ENCODE data around the gene NFKBIA.

The NFKBIA gene

DNA sequence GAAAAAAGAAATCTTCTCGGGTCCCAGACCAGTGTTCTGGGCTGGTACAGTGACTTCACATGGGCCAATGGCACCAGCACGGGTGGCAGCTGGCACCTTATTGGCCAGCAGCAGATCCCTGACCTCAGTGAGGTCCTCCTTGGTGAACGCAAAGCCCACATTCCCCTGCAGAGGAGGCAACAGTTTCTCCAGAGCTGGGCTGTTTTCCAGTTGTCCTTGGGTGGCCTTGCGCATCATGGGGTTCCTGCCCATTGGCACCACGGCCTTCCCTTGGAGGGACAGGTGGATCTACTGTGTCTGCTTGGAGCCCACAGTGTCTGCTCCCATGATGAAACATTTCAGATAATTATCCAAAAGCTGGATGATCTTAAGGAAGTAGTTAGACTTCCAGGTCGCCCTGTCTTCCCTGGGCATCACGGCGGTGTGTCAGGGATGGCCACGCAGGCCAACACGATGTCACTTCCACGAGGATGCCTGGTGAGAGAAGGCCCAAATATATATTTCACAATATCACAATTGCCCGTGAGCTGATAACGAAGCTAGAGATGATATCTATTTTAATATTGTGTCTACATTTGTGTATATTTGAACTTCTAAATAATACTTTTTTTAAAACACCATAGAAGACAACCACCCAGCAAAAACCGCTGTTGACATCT, 15.8 kb downstream of the NFKBIA start:
- no peak overlapping the region for H3K4me2 ChIP-seq (ENCODE audit: low read length)
- H3K9me3 ChIP-seq (ENCODE audit: control insufficient read depth, low read length): no peaks in the 10 kb centered on the region
- H3K27ac ChIP-seq: no peak overlapping the region
- no peaks in the 10 kb centered on the region for H3K27me3 ChIP-seq (ENCODE audit: control insufficient read depth, insufficient read depth, low read length)
- H3K4me1 ChIP-seq: peaks cover 11% of the 10 kb centered on the region
- H3K4me3 ChIP-seq (ENCODE audit: low read depth, low read length): no peak overlapping the region
- no peak overlapping the region for H2AFZ ChIP-seq
- TF ChIP-seq, protein P1, sequence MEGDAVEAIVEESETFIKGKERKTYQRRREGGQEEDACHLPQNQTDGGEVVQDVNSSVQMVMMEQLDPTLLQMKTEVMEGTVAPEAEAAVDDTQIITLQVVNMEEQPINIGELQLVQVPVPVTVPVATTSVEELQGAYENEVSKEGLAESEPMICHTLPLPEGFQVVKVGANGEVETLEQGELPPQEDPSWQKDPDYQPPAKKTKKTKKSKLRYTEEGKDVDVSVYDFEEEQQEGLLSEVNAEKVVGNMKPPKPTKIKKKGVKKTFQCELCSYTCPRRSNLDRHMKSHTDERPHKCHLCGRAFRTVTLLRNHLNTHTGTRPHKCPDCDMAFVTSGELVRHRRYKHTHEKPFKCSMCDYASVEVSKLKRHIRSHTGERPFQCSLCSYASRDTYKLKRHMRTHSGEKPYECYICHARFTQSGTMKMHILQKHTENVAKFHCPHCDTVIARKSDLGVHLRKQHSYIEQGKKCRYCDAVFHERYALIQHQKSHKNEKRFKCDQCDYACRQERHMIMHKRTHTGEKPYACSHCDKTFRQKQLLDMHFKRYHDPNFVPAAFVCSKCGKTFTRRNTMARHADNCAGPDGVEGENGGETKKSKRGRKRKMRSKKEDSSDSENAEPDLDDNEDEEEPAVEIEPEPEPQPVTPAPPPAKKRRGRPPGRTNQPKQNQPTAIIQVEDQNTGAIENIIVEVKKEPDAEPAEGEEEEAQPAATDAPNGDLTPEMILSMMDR (IDR thresholded peaks at IDR 0.05): no peak
- H3K9ac ChIP-seq: no peak overlapping the region
- no peaks in the 10 kb centered on the region for H3K79me2 ChIP-seq
- H3K36me3 ChIP-seq (ENCODE audit: control insufficient read depth, insufficient read depth, low read length): no peaks in the 10 kb centered on the region

- H3K4me1 ChIP-seq: peaks cover 11% of the 10 kb centered on the region
- no peak overlapping the region for H3K4me2 ChIP-seq (ENCODE audit: low read length)
- H3K36me3 ChIP-seq (ENCODE audit: control insufficient read depth, insufficient read depth, low read length): no peaks in the 10 kb centered on the region
- no peak overlapping the region for H3K4me3 ChIP-seq (ENCODE audit: low read depth, low read length)
- TF ChIP-seq, protein P1 (IDR thresholded peaks at IDR 0.05): no peak
- no peaks in the 10 kb centered on the region for H3K79me2 ChIP-seq
- H3K9ac ChIP-seq: no peak overlapping the region
- H3K9me3 ChIP-seq (ENCODE audit: control insufficient read depth, low read length): no peaks in the 10 kb centered on the region
- H3K27ac ChIP-seq: no peak overlapping the region
- H3K27me3 ChIP-seq (ENCODE audit: control insufficient read depth, insufficient read depth, low read length): no peaks in the 10 kb centered on the region
- H2AFZ ChIP-seq: no peak overlapping the region
These were observed 16.6 kb downstream of the NFKBIA start for GRCh38 chr14:35387713-35388579.

GRCh38 chr14:35387219-35387618, 17.3 kb downstream of the NFKBIA start:
- no peak overlapping the region for H2AFZ ChIP-seq
- no peaks in the 10 kb centered on the region for H3K9me3 ChIP-seq (ENCODE audit: control insufficient read depth, low read length)
- no peak overlapping the region for H3K4me2 ChIP-seq (ENCODE audit: low read length)
- no peak overlapping the region for H3K9ac ChIP-seq
- H3K4me3 ChIP-seq (ENCODE audit: low read depth, low read length): no peak overlapping the region
- no peaks in the 10 kb centered on the region for H3K36me3 ChIP-seq (ENCODE audit: control insufficient read depth, insufficient read depth, low read length)
- no peaks in the 10 kb centered on the region for H3K79me2 ChIP-seq
- no peak overlapping the region for H3K27ac ChIP-seq
- TF ChIP-seq, protein P1 (IDR thresholded peaks at IDR 0.05): no peak
- no peaks in the 10 kb centered on the region for H3K27me3 ChIP-seq (ENCODE audit: control insufficient read depth, insufficient read depth, low read length)
- H3K4me1 ChIP-seq: peaks cover 11% of the 10 kb centered on the region

- no peak overlapping the region for H3K27ac ChIP-seq
- H3K27me3 ChIP-seq (ENCODE audit: control insufficient read depth, insufficient read depth, low read length): no peaks in the 10 kb centered on the region
- H3K4me2 ChIP-seq (ENCODE audit: low read length): no peak overlapping the region
- H3K4me3 ChIP-seq (ENCODE audit: low read depth, low read length): no peak overlapping the region
- TF ChIP-seq, protein P1 (IDR thresholded peaks at IDR 0.05): no peak
- no peak overlapping the region for H2AFZ ChIP-seq
- peaks cover 11% of the 10 kb centered on the region for H3K4me1 ChIP-seq
- H3K79me2 ChIP-seq: no peaks in the 10 kb centered on the region
- H3K9ac ChIP-seq: no peak overlapping the region
- H3K36me3 ChIP-seq (ENCODE audit: control insufficient read depth, insufficient read depth, low read length): no peaks in the 10 kb centered on the region
- no peaks in the 10 kb centered on the region for H3K9me3 ChIP-seq (ENCODE audit: control insufficient read depth, low read length)
These were observed 17.9 kb downstream of the NFKBIA start for GRCh38 chr14:35386673-35387125.
